SK-N-MC (cell line): ENCODE data around the gene COL20A1.

Experiments
- DNase-seq: peaks from one replicate; pipeline ENCODE4 v3.0.0-alpha.2; 2011; ENCODE audit warnings: low read depth, low spot score
- H3K27ac ChIP-seq: fragments of 200-600 bp; sonication (generic); 2 replicates; pipeline ENCODE4 v1.5.1; 2016; ENCODE audit warnings: mixed run types
- H3K36me3 ChIP-seq: fragments of 200-600 bp; sonication (generic); 2 replicates; pipeline ENCODE4 v1.6.1; 2017; ENCODE audit warnings: antibody characterized with exemption, low read length, mixed read lengths; ENCODE audit not compliant: insufficient read depth
- H3K4me3 ChIP-seq: fragments of 200-600 bp; sonication (generic); 2 replicates; pipeline ENCODE4 v1.5.1; 2016
- H3K9ac ChIP-seq: fragments of 200-600 bp; sonication (generic); 2 replicates; pipeline ENCODE4 v1.8.0; 2017; ENCODE audit warnings: mixed run types, mixed read lengths; ENCODE audit not compliant: insufficient read length
- H3K9me3 ChIP-seq: fragments of 200-600 bp; sonication (generic); 2 replicates; pipeline ENCODE4 v1.6.1; 2017; ENCODE audit warnings: low read depth, mild to moderate bottlenecking, antibody characterized with exemption, low read length, moderate library complexity, mixed read lengths
- EZH2 ChIP-seq: fragments of 200-600 bp; sonication (generic); IDR thresholded peaks from one replicate; pipeline ENCODE4 v1.6.1; 2017; ENCODE audit warnings: antibody characterized with exemption
- FOXP2 ChIP-seq: optimal IDR thresholded peaks from 2 replicates; pipeline ENCODE3; 2011; ENCODE audit warnings: mild to moderate bottlenecking, moderate library complexity; ENCODE audit not compliant: insufficient read depth; ENCODE audit errors: extremely low read length, control extremely low read depth
- POLR2AphosphoS5 ChIP-seq: IDR thresholded peaks from 2 replicates; pipeline ENCODE4 v1.6.1; 2012; ENCODE audit warnings: mild to moderate bottlenecking, low read depth, low read length, borderline replicate concordance

COL20A1 gene

GRCh38 chr20:63307538-63308217 is 14.7 kb downstream of the COL20A1 start:
- no peak for TF ChIP-seq FOXP2
- no peak for TF ChIP-seq POLR2AphosphoS5
- TF ChIP-seq EZH2: no peak
- DNase-seq: no peak
- no peaks in the 10 kb centered on the region for H3K36me3 ChIP-seq
- H3K9ac ChIP-seq: no peak overlapping the region
- H3K9me3 ChIP-seq: no peaks in the 10 kb centered on the region
- H3K27ac ChIP-seq: no peak overlapping the region
- no peak overlapping the region for H3K4me3 ChIP-seq

GRCh38 chr20:63308218-63308911 is 15.4 kb downstream of the COL20A1 start:
- no peak for TF ChIP-seq FOXP2
- TF ChIP-seq POLR2AphosphoS5: no peak
- no peak for TF ChIP-seq EZH2

GRCh38 chr20:63309261-63310071 is 16.5 kb downstream of the COL20A1 start:
- Histone ChIP-seq H3K9ac (no peak overlapping the region), H3K27ac (no peak overlapping the region), H3K4me3 (no peak overlapping the region), H3K9me3 (no peaks in the 10 kb centered on the region), H3K36me3 (no peaks in the 10 kb centered on the region)
- DNase-seq: no peak
- TF ChIP-seq POLR2AphosphoS5 (no peak), FOXP2 (no peak), EZH2 (no peak)

More at GRCh38 chr20:63308218-63308911, 15.4 kb downstream of the COL20A1 start:
- no peak overlapping the region for H3K27ac ChIP-seq
- H3K36me3 ChIP-seq: no peaks in the 10 kb centered on the region
- H3K4me3 ChIP-seq: no peak overlapping the region
- H3K9ac ChIP-seq: no peak overlapping the region
- no peaks in the 10 kb centered on the region for H3K9me3 ChIP-seq
- no peak for DNase-seq

- TF ChIP-seq FOXP2: no peak
- no peak for TF ChIP-seq POLR2AphosphoS5
- TF ChIP-seq EZH2: no peak
- no peaks in the 10 kb centered on the region for H3K36me3 ChIP-seq
- no peaks in the 10 kb centered on the region for H3K9me3 ChIP-seq
- H3K4me3 ChIP-seq: no peak overlapping the region
- no peak overlapping the region for H3K27ac ChIP-seq
- H3K9ac ChIP-seq: no peak overlapping the region
- DNase-seq: no peak
These were observed 17.4 kb downstream of the COL20A1 start for GRCh38 chr20:63310265-63310991.

GRCh38 chr20:63311186-63311832 is 18.3 kb downstream of the COL20A1 start:
- H3K36me3 ChIP-seq: no peaks in the 10 kb centered on the region
- H3K9ac ChIP-seq: no peak overlapping the region
- no peak overlapping the region for H3K27ac ChIP-seq
- TF ChIP-seq FOXP2 (no peak), EZH2 (no peak), POLR2AphosphoS5 (no peak)
- H3K4me3 ChIP-seq: no peak overlapping the region
- H3K9me3 ChIP-seq: no peaks in the 10 kb centered on the region
- no peak for DNase-seq

GRCh38 chr20:63311833-63312243 is 18.9 kb downstream of the COL20A1 start:
- no peak for DNase-seq
- Histone ChIP-seq H3K9ac (no peak overlapping the region), H3K27ac (no peak overlapping the region), H3K36me3 (no peaks in the 10 kb centered on the region), H3K4me3 (no peak overlapping the region), H3K9me3 (no peaks in the 10 kb centered on the region)
- TF ChIP-seq POLR2AphosphoS5: no peak
- TF ChIP-seq FOXP2: no peak
- no peak for TF ChIP-seq EZH2

- Histone ChIP-seq H3K36me3 (no peaks in the 10 kb centered on the region), H3K9ac (no peak overlapping the region), H3K27ac (no peak overlapping the region), H3K9me3 (no peaks in the 10 kb centered on the region), H3K4me3 (no peak overlapping the region)
- no peak for DNase-seq
- TF ChIP-seq POLR2AphosphoS5 (no peak), FOXP2 (no peak), EZH2 (no peak)
These were observed 19.3 kb downstream of the COL20A1 start for GRCh38 chr20:63312273-63312672.
